PFSK-1 (cell line): ENCODE measurements around the gene SCAMP1.

Experiments
- FOXP2 ChIP-seq: optimal IDR thresholded peaks from 2 replicates; pipeline ENCODE3; 2011; ENCODE audit warnings: borderline replicate concordance, control low read depth, inconsistent platforms; ENCODE audit not compliant: insufficient read depth; ENCODE audit errors: extremely low read length, extremely low read depth
- POLR2AphosphoS5 ChIP-seq: IDR thresholded peaks from 2 replicates; pipeline ENCODE4 v1.6.1; 2012; ENCODE audit warnings: low read depth, mild to moderate bottlenecking, control low read depth, low read length, moderate library complexity
- REST ChIP-seq, 2 experiments: IDR thresholded peaks; 2 replicates each; pipeline versions ENCODE4 v1.6.1 to v1.8.0; 2011 to 2012; ENCODE audit warnings: low read depth in 2 of 2, low read length in 2 of 2, control low read depth in 1 of 2, inconsistent platforms in 1 of 2, mild to moderate bottlenecking in 1 of 2, moderate library complexity in 1 of 2; ENCODE audit not compliant: insufficient read depth in 1 of 2
- SIN3A ChIP-seq: IDR thresholded peaks from 2 replicates; pipeline ENCODE4 v1.6.1; 2012; ENCODE audit warnings: mild to moderate bottlenecking, low read length, moderate library complexity, borderline replicate concordance; ENCODE audit not compliant: insufficient read depth
- TAF1 ChIP-seq: IDR thresholded peaks from 2 replicates; pipeline ENCODE4 v1.6.1; 2012; ENCODE audit warnings: low read length, control low read depth, borderline replicate concordance; ENCODE audit not compliant: insufficient read depth

The SCAMP1 gene

GRCh38 chr5:78405829-78406750 lies 45.7 kb downstream of the SCAMP1 start:
- TF ChIP-seq FOXP2 (no peak), SIN3A (no peak), REST (IDR thresholded peaks at IDR 0.05; ENCODE audit: insufficient read depth in 1 of 2, low read depth in 2 of 2, low read length in 2 of 2) (no peak), TAF1 (no peak), POLR2AphosphoS5 (no peak)

GRCh38 chr5:78407458-78407857 lies 47.0 kb downstream of the SCAMP1 start:
- TF ChIP-seq FOXP2 (no peak), POLR2AphosphoS5 (no peak), SIN3A (no peak)

GRCh38 chr5:78411586-78411985 lies 51.2 kb downstream of the SCAMP1 start:
- no peak for TF ChIP-seq SIN3A
- no peak for TF ChIP-seq POLR2AphosphoS5
- no peak for TF ChIP-seq REST (IDR thresholded peaks at IDR 0.05; ENCODE audit: insufficient read depth in 1 of 2, low read depth in 2 of 2, low read length in 2 of 2)
- no peak for TF ChIP-seq TAF1
- TF ChIP-seq FOXP2, result no peak

- TF ChIP-seq TAF1, result no peak
- no peak for TF ChIP-seq SIN3A
Measured at GRCh38 chr5:78416677-78417425, 56.4 kb downstream of the SCAMP1 start.

GRCh38 chr5:78419396-78419795 lies 59.0 kb downstream of the SCAMP1 start:
- TF ChIP-seq REST (IDR thresholded peaks at IDR 0.05; ENCODE audit: insufficient read depth in 1 of 2, low read depth in 2 of 2, low read length in 2 of 2) (no peak), POLR2AphosphoS5 (no peak), TAF1 (no peak), SIN3A (no peak)

- TF ChIP-seq SIN3A (no peak), FOXP2 (no peak), POLR2AphosphoS5 (no peak), REST (IDR thresholded peaks at IDR 0.05; ENCODE audit: insufficient read depth in 1 of 2, low read depth in 2 of 2, low read length in 2 of 2) (no peak)
Measured at GRCh38 chr5:78420548-78420947, 60.1 kb downstream of the SCAMP1 start.
